Kidney (tissue), 14 donors: ENCODE data around the gene OGA. TPM values are rescaled to one million over a fixed set of nuclear protein-coding genes. Genes with fewer than 3 reads are reported as not detected.

ENCODE experiments used
- DNase-seq, 5 donors: peaks; one replicate each; pipeline ENCODE4 v3.0.0-alpha.2; 2013 to 2020
- FAIRE-seq: peaks from 2 replicates; lab custom pipeline; 2012; peaks lifted over from hg19 to GRCh38; lab: Jason Lieb, UNC
- H3K27ac ChIP-seq, 2 donors: one replicate each; pipeline ENCODE4 v1.7.0; 2013; ENCODE audit warnings: low read depth in 2 of 2, low read length in 2 of 2, inconsistent platforms in 1 of 2
- H3K27me3 ChIP-seq: one replicate; pipeline ENCODE4 v1.7.1; 2013; ENCODE audit warnings: low read length, inconsistent platforms; ENCODE audit not compliant: control insufficient read depth, insufficient read depth
- H3K36me3 ChIP-seq, 3 donors: one replicate each; pipeline versions ENCODE4 v1.7.0 to v1.7.1; 2013; ENCODE audit warnings: low read length in 3 of 3, control low read depth in 1 of 3, inconsistent platforms in 1 of 3; ENCODE audit not compliant: insufficient read depth in 3 of 3, control insufficient read depth in 2 of 3
- H3K4me1 ChIP-seq, 3 donors: one replicate each; pipeline versions ENCODE4 v1.7.0 to v1.7.1; 2013; ENCODE audit warnings: low read length in 3 of 3, inconsistent platforms in 1 of 3, low read depth in 1 of 3; ENCODE audit not compliant: control insufficient read depth in 2 of 3, insufficient read depth in 2 of 3
- H3K4me3 ChIP-seq, 3 donors: one replicate each; pipeline versions ENCODE4 v1.7.0 to v1.8.1; 2013; ENCODE audit warnings: low read length in 3 of 3, control low read depth in 1 of 3, inconsistent platforms in 1 of 3
- H3K9ac ChIP-seq, 3 donors: one replicate each; pipeline versions ENCODE4 v1.7.0 to v1.7.1; 2013; ENCODE audit warnings: low read length in 3 of 3, control low read depth in 1 of 3, inconsistent platforms in 1 of 3
- H3K9me3 ChIP-seq, 3 donors: one replicate each; pipeline versions ENCODE4 v1.7.0 to v1.7.1; 2013; ENCODE audit warnings: low read length in 3 of 3, control low read depth in 1 of 3, inconsistent platforms in 1 of 3; ENCODE audit not compliant: control insufficient read depth in 2 of 3, insufficient read depth in 1 of 3
- intact Hi-C: fragments of 100-400 bp; cut with DNase I; formaldehyde crosslinking; loops from one replicate; pipeline ENCODE4 v1.11.1; 2022
- polyA plus RNA-seq: library from polyadenylated mRNA; stranded (reverse); fragments of 350-450 nt; fragmentation: Illumina TruSeq; extraction: RNeasy Lipid Tissue Mini Kit (QIAGEN cat#74804); gene quantifications from one replicate; pipeline ENCODE4 v1.2.3, GENCODE V29; 2014; ENCODE audit warnings: low read depth, low replicate concordance; ENCODE audit not compliant: insufficient read depth
- total RNA-seq: library from RNA; stranded (reverse); fragmentation: NEBNext Ultra II Directional; extraction: Animal tissue kit (Norgen Biotek cat#: 25700); gene quantifications from one replicate; pipeline ENCODE4 v1.2.1, GENCODE V29; 2021
- TF ChIP-seq, protein P1 (sequence below): IDR thresholded peaks from 3 replicates; pipeline ENCODE4 v1.5.1; 2012; ENCODE audit warnings: mild to moderate bottlenecking, moderate library complexity, borderline replicate concordance; ENCODE audit not compliant: insufficient read depth; ENCODE audit errors: extremely low read depth
- donor health status: control.
- donor health status: control.
- donor health status: control.
- donor health status: control.
- donor health status: control.
- donor health status: DM: yes; HTN: yes; CAD: no.
- donor health status: Normal renal cell carcinoma (clear cell type).

Gene OGA
- total and polyA plus RNA-seq, 2 donors from 2014 or later: 33.4 to 146 TPM

DNA sequence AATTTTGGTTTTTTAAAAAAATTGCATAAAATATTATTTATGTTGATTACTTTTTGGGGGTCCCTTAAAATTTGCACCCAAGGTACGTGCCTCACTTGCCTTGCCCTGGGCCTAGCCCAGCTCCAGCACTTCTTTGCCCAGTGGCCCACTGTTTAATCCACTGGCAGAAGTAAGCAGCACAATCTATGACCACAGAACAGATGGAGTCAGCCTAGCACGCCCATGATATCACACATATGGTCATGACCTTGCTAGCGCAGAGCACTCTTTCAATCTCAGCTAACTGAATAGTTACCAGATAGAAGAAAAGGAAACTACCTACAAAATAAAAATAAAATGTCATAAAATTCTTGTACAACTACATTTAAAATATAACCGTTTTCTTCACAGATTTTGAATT, 5.6 kb downstream of the OGA start:
- peaks cover 0 to 30% (median 10%) of the 10 kb centered on the region in 3 donors for H3K36me3 ChIP-seq
- DNase-seq: no peak

DNA sequence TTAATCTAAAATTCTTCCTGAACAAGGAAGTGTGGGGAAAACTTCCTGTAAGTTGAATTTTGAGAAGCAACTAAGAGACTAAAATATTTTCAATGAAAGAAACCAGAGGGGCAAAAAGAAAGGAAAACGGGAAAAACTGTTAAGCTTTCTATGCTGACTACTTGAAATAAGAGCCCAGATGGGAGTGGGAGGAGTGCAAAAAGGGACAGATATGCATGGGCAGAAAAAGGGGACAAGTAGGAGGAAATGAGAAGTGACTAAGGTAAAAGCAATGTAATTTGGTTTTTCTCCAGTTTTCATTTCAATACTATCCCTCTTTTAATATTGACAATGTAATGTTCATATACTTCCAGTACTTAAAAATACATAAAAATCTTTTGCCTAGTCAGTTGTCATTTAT, 11.1 kb downstream of the OGA start:
- Histone ChIP-seq H3K9ac (no peak overlapping the region), H3K27ac (no peak overlapping the region), H3K4me1 (no peaks in the 10 kb centered on the region), H3K27me3 (no peaks in the 10 kb centered on the region), H3K4me3 (no peak overlapping the region), H3K9me3 (no peaks in the 10 kb centered on the region), H3K36me3 (peaks cover 8 to 58% (median 24%) of the 10 kb centered on the region in 3 donors)
- no peak for DNase-seq
- no peak for FAIRE-seq
- intact Hi-C loops: no loop called here
- TF ChIP-seq, protein P1, sequence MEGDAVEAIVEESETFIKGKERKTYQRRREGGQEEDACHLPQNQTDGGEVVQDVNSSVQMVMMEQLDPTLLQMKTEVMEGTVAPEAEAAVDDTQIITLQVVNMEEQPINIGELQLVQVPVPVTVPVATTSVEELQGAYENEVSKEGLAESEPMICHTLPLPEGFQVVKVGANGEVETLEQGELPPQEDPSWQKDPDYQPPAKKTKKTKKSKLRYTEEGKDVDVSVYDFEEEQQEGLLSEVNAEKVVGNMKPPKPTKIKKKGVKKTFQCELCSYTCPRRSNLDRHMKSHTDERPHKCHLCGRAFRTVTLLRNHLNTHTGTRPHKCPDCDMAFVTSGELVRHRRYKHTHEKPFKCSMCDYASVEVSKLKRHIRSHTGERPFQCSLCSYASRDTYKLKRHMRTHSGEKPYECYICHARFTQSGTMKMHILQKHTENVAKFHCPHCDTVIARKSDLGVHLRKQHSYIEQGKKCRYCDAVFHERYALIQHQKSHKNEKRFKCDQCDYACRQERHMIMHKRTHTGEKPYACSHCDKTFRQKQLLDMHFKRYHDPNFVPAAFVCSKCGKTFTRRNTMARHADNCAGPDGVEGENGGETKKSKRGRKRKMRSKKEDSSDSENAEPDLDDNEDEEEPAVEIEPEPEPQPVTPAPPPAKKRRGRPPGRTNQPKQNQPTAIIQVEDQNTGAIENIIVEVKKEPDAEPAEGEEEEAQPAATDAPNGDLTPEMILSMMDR: no peak

More for the DNA sequence above, 5.6 kb downstream of the OGA start:
- Histone ChIP-seq H3K27me3 (no peaks in the 10 kb centered on the region), H3K9me3 (no peaks in the 10 kb centered on the region), H3K9ac (no peak overlapping the region), H3K4me3 (no peak overlapping the region), H3K27ac (no peak overlapping the region), H3K4me1 (peaks cover 3 to 16% (median 6%) of the 10 kb centered on the region in 3 donors)
- TF ChIP-seq, protein P1: no peak
- no peak for FAIRE-seq
- intact Hi-C loops: no loop called here

DNA sequence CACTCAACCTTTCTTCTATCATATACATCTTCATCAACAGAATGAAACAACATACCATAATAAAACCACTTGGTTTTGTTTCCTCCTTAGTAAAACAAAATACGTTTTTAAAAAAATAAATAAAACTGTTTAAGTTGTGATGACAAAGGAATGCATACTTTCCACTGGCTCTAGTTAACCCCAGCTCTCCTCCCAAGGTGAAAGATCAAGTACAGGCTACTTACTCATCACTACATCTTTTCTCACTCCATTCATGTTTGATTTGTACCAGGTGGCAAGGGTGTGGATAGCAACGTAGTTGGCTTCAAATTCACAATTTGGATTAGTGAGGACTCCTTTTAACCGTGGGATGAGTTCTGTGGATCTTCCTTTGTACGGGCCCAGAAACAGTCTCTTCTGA, 14.7 kb downstream of the OGA start:
- H3K4me3 ChIP-seq: no peak overlapping the region
- DNase-seq: no peak
- no peak for FAIRE-seq
- peaks cover 16 to 60% (median 28%) of the 10 kb centered on the region in 3 donors for H3K36me3 ChIP-seq
- TF ChIP-seq, protein P1: no peak
- H3K9me3 ChIP-seq: no peaks in the 10 kb centered on the region
- H3K27me3 ChIP-seq: no peaks in the 10 kb centered on the region
- intact Hi-C loops: no loop called here
- no peaks in the 10 kb centered on the region for H3K4me1 ChIP-seq
- no peak overlapping the region for H3K9ac ChIP-seq
- H3K27ac ChIP-seq: no peak overlapping the region

DNA sequence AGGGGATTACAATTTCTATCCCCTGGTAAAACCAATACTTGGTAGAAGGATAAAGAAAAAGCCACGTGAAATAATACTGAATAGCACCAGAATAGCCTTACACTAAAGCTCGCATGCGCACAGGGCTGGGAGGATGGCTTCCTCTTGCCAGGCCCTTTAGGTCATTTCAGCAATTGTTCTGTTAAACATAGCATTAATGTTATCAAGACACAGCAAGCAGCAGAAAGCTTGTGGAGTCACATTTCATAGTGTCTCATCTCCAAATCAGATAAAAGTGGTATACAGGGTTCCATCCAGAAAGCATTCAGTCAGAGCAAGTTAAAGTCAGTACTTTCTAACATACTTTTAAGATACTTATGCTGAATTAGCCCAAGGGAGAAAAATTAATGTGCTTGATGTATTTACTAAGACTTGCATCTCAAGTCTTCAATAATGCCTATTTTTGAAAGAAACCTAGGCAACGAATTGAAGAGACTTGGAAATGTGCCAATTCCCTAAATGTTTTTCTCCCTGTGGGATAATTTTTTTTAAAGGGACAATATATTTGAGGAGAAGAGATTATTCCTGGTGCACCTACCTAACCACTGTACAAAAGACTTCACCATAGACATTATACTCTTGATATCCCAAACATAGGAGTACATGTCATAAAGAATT, 20.7 kb downstream of the OGA start:
- Histone ChIP-seq H3K9me3 (no peaks in the 10 kb centered on the region), H3K4me3 (no peak overlapping the region), H3K4me1 (no peaks in the 10 kb centered on the region), H3K9ac (no peak overlapping the region), H3K27ac (no peak overlapping the region), H3K36me3 (peaks cover 27 to 68% (median 40%) of the 10 kb centered on the region in 3 donors), H3K27me3 (no peaks in the 10 kb centered on the region)
- FAIRE-seq (no peak), DNase-seq (no peak)
- TF ChIP-seq, protein P1: no peak
- intact Hi-C loops: no loop called here
